SH-SY5Y (cell line): ENCODE results near the gene IFIT3.

Experiments used
- GATA2 ChIP-seq: IDR thresholded peaks from 2 replicates; pipeline ENCODE4 v1.6.1; 2011; ENCODE audit warnings: mild to moderate bottlenecking, low read depth, low read length
- GATA3 ChIP-seq: IDR thresholded peaks from 2 replicates; pipeline ENCODE4 v1.6.1; 2011; ENCODE audit warnings: low read depth, mild to moderate bottlenecking, low read length, moderate library complexity

Gene IFIT3

DNA sequence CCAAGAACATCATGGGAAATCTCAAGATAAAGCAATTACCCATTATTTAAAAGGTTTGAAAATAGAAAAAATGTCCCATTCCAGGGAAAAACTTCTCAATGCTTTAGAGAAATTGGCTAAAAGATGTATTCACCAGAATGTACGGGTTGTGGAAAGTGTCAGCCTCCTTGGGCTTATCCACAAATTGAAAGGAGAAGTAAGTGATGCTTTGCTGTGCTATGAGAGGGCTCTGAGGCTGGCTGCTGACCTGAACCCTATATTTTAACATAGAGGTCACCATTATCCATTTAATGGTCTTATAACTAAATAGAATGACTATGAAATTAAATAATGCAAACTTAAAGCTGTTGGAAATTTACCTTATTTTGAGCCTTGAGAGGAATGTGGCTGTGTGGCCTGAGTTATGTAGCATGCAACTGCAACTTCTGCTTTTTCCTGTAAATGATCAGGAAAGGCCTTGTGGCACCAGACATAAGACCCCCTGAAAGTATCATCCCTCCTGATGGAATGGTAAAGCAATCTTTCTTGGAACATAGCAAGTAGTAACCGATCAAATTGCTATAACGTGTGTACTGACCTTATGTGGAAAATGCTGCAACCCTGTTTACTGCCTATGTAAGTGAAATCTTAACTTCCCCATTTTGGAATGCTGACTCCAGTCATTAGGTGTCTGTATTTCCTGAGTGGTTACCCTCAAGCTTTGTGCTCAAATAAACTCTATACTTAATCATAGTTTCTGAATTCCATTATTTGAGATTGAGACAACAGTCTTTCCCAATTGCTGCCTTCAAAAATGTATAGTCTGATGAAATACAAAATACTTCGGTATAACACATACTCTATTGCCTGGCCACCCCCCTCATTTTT, 56.9 kb downstream of the IFIT3 start:
- TF ChIP-seq GATA3, result no peak
- no peak for TF ChIP-seq GATA2

DNA sequence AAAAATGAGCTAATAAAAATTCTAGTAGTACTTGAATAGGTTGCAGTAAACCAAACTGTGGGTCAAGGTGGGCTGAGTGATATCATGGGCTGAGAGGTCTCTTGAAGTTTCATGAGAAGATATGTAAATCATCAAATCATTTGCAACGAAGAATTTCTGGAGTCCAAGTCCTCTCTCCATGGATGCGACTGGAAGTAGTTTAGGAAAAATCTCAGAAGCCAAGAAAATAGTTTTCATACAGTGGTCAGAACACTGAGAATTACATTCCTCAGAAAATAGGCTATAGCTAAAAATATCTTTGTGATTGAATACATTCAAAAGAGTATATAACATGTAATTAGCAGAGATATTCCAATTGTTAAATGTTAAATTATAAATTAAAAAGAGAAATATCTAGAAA, 61.0 kb downstream of the IFIT3 start:
- TF ChIP-seq GATA2 (no peak), GATA3 (no peak)

GRCh38 chr10:89389254-89389653, 61.5 kb downstream of the IFIT3 start:
- TF ChIP-seq GATA2, result no peak
- no peak for TF ChIP-seq GATA3
